ENCODE data around the gene LLPH. TPM values are rescaled to one million over a fixed set of nuclear protein-coding genes. Genes with fewer than 3 reads are reported as not detected.

The LLPH gene
- total RNA-seq, 1 experiment from 2014 or later = 45.6 TPM

GRCh38 chr12:66144791-66145754 lies 14.5 kb upstream of the LLPH start (continued):
- TF ChIP-seq REST (IDR thresholded peaks at IDR 0.05; ENCODE audit: low read depth) (no peak), FOSL1 (IDR thresholded peaks at IDR 0.05; ENCODE audit: low read depth) (no peak), SP1 (IDR thresholded peaks at IDR 0.05; ENCODE audit: low read depth) (0 out of 2 replicates have a peak, but pooled peaks have one; percentile 6), EZH2 (IDR thresholded peaks at IDR 0.05) (no peak), SIN3A (IDR thresholded peaks at IDR 0.05; ENCODE audit: low read depth) (no peak), CEBPB (IDR thresholded peaks at IDR 0.05; ENCODE audit: low read depth) (peak; percentile 17; the same call in 1 of the 2 replicates), ZFX (IDR thresholded peaks at IDR 0.05) (no peak)

GRCh38 chr12:66143868-66144267 lies 13.3 kb upstream of the LLPH start:
- no peak overlapping the region for H3K9ac ChIP-seq (ENCODE audit: low read length)
- H3K4me1 ChIP-seq (ENCODE audit: control insufficient read depth in 1 of 2, insufficient read depth in 2 of 2, low read length in 2 of 2) = peaks cover 0 to 8% of the 10 kb centered on the region in 2 experiments; a peak in 2 of 4 replicates
- POLR2A ChIA-PET = no interaction called here
- peaks cover 3 to 38% of the 10 kb centered on the region in 2 experiments; a peak in 2 of 4 replicates for H3K36me3 ChIP-seq (ENCODE audit: control insufficient read depth in 1 of 2, insufficient read depth in 2 of 2, low read length in 2 of 2)
- no TSS peak for BruUV-seq (replicated peaks)
- RAD21 ChIA-PET (ENCODE audit: low non-redundant PET in 1 of 2, low total read pairs in 2 of 2, uncharacterized antibody in 2 of 2, unreplicated experiment in 2 of 2) = no interaction called here
- CTCF ChIA-PET = no interaction called here
- peaks cover 18 to 26% of the 10 kb centered on the region in 2 experiments; a peak in 2 of 4 replicates for H3K9me3 ChIP-seq (ENCODE audit: control insufficient read depth in 1 of 2, insufficient read depth in 1 of 2, low read depth in 1 of 2, low read length in 2 of 2)
- no peak overlapping the region for H3K4me3 ChIP-seq (replicated peaks in 1 of 2; ENCODE audit: low read depth in 1 of 2, low read length in 2 of 2)
- no peak overlapping the region for H3K4me2 ChIP-seq (ENCODE audit: low read length)
- no peaks in the 10 kb centered on the region for H3K79me2 ChIP-seq (ENCODE audit: insufficient read depth, low read length)
- no peak overlapping the region for H2AFZ ChIP-seq (ENCODE audit: low read depth, low read length, poor library complexity, severe bottlenecking)
- intact Hi-C loops (cut with micrococcal nuclease) = no loop called here
- no peaks in the 10 kb centered on the region for H4K20me1 ChIP-seq (ENCODE audit: insufficient read depth)
- DNase-seq (ENCODE audit: low read depth, low spot score) (no peak), ATAC-seq (no peak)
- H3K27ac ChIP-seq (ENCODE audit: low read depth, low read length) = no peak overlapping the region
- no peaks in the 10 kb centered on the region for H3K27me3 ChIP-seq (ENCODE audit: insufficient read depth, low read length)
- no peaks in the 10 kb centered on the region for H3K9me2 ChIP-seq (ENCODE audit: insufficient read depth)
- no peak for TF ChIP-seq YY1 (IDR thresholded peaks at IDR 0.05; ENCODE audit: extremely low read depth, insufficient replicate concordance, low read depth, low read length)
- TF ChIP-seq TCF7L2 (IDR thresholded peaks at IDR 0.05; ENCODE audit: borderline replicate concordance, extremely low read depth, insufficient read depth, insufficient read length) = no peak
- no peak for TF ChIP-seq REST (IDR thresholded peaks at IDR 0.05; ENCODE audit: low read depth)
- no peak for TF ChIP-seq ATF3 (IDR thresholded peaks at IDR 0.05)
- no peak for TF ChIP-seq ZBTB33 (IDR thresholded peaks at IDR 0.05; ENCODE audit: extremely low read depth, insufficient replicate concordance, low read length)
- no peak for TF ChIP-seq ZNF274 (IDR thresholded peaks at IDR 0.05; ENCODE audit: low read depth, low read length)
- TF ChIP-seq JUND (IDR thresholded peaks at IDR 0.05) = no peak
- no peak for TF ChIP-seq CEBPB (IDR thresholded peaks at IDR 0.05; ENCODE audit: low read depth)

All from HCT116 (cell line).